ENCODE results near the gene RNF183.

RNF183 gene

DNA sequence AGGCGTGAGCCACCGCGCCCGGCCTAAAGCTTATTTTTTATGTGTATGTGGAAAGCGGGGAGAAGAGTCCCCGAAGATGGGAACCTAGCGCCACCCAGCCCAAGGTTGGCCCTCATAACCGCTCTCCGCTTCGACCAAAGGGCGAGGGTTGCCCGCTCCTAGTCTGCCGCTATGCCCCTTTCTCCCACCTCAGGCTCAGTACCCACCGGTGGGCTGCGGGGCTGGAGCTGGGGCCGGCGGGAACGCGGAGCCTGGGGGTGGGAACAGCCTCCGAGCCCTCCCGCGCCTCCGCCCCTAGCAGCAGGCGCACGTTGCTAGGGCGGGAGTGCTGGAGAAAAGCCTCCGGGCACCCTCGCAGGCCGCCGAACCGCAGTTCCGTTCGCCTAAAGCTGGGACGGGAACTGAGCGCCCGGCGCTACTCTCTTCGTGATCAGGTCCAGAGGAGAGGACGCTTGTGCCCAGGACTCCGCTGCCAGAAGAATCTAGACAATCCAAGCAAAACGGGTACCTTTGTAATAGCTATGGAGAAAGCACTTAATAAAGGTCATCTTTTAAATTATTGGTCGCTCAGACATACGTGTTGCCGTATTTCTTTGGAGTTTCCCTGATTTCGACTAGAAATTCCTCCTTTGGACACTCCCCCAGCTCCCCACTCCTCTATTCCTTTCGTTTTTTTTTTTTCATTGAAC, 37.0 kb upstream of the RNF183 start, which contains the start of gene WDR31:
Gene WDR31 (minus strand): TSS at position 265 of the 689 bp plus-strand sequence. CDS start 8,253 bp downstream, outside the sequence.
- DNase-seq (ENCODE audit: low read depth): peak; percentile 64
- peak within 1 kb of the TSS; percentile 85 for H3K4me3 ChIP-seq (ENCODE audit: low read depth, low read length)
- TF ChIP-seq CTCF (IDR thresholded peaks at IDR 0.05; ENCODE audit: control insufficient read depth, extremely low read depth, insufficient read depth): no peak

- no peak overlapping the region for H3K4me3 ChIP-seq (ENCODE audit: low read depth, low read length)
- TF ChIP-seq CTCF (IDR thresholded peaks at IDR 0.05; ENCODE audit: control insufficient read depth, extremely low read depth, insufficient read depth): no peak
- no peak for DNase-seq (ENCODE audit: low read depth)
These were observed 34.5 kb upstream of the RNF183 start for GRCh38 chr9:113337714-113338113.

DNA sequence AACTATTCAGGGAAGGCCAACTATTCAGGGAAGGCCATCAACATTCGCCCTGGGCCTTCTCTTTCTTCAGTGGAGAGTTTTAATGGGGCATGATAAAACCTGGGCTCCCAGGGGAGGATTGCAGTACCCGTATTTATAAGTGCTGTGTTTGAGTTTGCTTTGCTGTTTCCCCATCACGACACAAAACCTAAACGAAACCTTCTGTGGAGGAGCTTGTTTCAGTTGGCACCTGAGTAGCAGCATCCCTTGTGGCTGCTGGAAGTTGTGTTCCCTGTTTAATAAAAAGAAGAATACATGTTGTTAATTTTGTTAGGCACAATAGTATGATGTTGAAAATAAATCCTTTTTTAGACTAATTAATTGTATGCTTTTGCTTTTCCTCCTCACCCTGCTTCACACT, 28.6 kb upstream of the RNF183 start:
- no peak for DNase-seq (ENCODE audit: low read depth)
- TF ChIP-seq CTCF (IDR thresholded peaks at IDR 0.05; ENCODE audit: control insufficient read depth, extremely low read depth, insufficient read depth): no peak
- H3K4me3 ChIP-seq (ENCODE audit: low read depth, low read length): no peak overlapping the region

GRCh38 chr9:113328045-113328782, 25.0 kb upstream of the RNF183 start:
- no peak overlapping the region for H3K4me3 ChIP-seq (ENCODE audit: low read depth, low read length)
- DNase-seq (ENCODE audit: low read depth): no peak
- no peak for TF ChIP-seq CTCF (IDR thresholded peaks at IDR 0.05; ENCODE audit: control insufficient read depth, extremely low read depth, insufficient read depth)

DNA sequence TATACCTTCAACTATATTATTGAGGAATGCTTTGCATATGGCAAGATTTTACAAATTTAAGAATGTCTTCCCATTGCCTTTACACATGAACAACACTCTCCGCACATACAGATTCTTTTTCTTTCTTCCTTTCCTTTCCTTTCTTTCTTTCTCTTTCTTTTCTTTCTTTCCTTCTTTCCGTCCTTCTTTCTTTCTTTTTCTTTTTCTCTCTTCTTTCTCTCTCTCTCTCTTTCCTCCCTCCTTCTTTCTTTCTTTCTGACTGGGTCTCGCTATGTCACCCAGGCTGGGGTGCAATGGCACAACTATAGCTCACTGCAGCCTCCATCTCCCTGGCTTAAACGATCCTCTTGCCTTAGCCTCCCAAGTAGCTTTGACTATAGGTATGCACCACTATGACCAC, 23.1 kb upstream of the RNF183 start:
- no peak overlapping the region for H3K4me3 ChIP-seq (ENCODE audit: low read depth, low read length)
- TF ChIP-seq CTCF (IDR thresholded peaks at IDR 0.05; ENCODE audit: control insufficient read depth, extremely low read depth, insufficient read depth): no peak
- DNase-seq (ENCODE audit: low read depth): no peak

DNA sequence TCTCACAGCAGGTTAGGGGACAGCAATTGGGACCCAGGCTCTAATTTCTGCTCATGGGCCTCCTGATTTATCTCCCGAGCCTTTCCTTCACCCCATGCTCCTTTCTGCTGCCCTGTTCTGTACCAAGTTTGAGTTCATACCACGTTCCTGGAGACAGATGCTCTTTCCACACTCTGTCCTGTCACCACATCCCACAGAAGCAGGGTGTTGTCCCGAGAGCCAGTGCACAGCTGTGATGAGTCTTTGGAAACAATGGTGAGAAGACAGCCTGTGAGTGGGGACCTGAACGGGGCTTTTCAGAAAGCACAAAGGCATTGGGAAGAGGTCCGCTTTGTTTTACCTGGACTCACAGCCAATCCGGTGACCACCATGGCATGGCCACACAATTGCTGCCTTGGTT, 19.5 kb upstream of the RNF183 start:
- no peak for TF ChIP-seq CTCF (IDR thresholded peaks at IDR 0.05; ENCODE audit: control insufficient read depth, extremely low read depth, insufficient read depth)
- DNase-seq (ENCODE audit: low read depth): no peak
- H3K4me3 ChIP-seq (ENCODE audit: low read depth, low read length): no peak overlapping the region

Measured in LNCaP clone FGC (cell line).